ENCODE measurements around the gene TSPAN4.

The TSPAN4 gene

GRCh38 chr11:850775-851763 lies 8.4 kb downstream of the TSPAN4 start:
- no peak for DNase-seq (ENCODE audit: low read depth)

- no peak for DNase-seq (ENCODE audit: low read depth)
Measured at GRCh38 chr11:852762-853161, 10.1 kb downstream of the TSPAN4 start.

- DNase-seq (ENCODE audit: low read depth): no peak
Measured at GRCh38 chr11:853682-854448, 11.2 kb downstream of the TSPAN4 start.

GRCh38 chr11:854601-855329 lies 12.1 kb downstream of the TSPAN4 start:
- no peak for DNase-seq (ENCODE audit: low read depth)

GRCh38 chr11:855330-855674 lies 12.7 kb downstream of the TSPAN4 start:
- no peak for DNase-seq (ENCODE audit: low read depth)

- DNase-seq (ENCODE audit: low read depth): no peak
Measured at GRCh38 chr11:855796-856195, 13.1 kb downstream of the TSPAN4 start.

- DNase-seq (ENCODE audit: low read depth): no peak
Measured at GRCh38 chr11:856397-856796, 13.7 kb downstream of the TSPAN4 start.

- DNase-seq (ENCODE audit: low read depth): no peak
Measured at GRCh38 chr11:858053-858761, 15.6 kb downstream of the TSPAN4 start.

- no peak for DNase-seq (ENCODE audit: low read depth)
Measured at GRCh38 chr11:858762-859339, 16.2 kb downstream of the TSPAN4 start.

GRCh38 chr11:859394-860131 lies 16.9 kb downstream of the TSPAN4 start:
- DNase-seq (ENCODE audit: low read depth): no peak

- no peak for DNase-seq (ENCODE audit: low read depth)
Measured at GRCh38 chr11:860234-861104, 17.8 kb downstream of the TSPAN4 start.

GRCh38 chr11:861105-861479 lies 18.4 kb downstream of the TSPAN4 start:
- no peak for DNase-seq (ENCODE audit: low read depth)

GRCh38 chr11:862081-862661 lies 19.5 kb downstream of the TSPAN4 start:
- DNase-seq (ENCODE audit: low read depth): no peak

GRCh38 chr11:862696-863022 lies 20.0 kb downstream of the TSPAN4 start:
- DNase-seq (ENCODE audit: low read depth): no peak

GRCh38 chr11:863023-863909 lies 20.6 kb downstream of the TSPAN4 start:
- DNase-seq (ENCODE audit: low read depth): no peak

GRCh38 chr11:863910-864827 lies 21.5 kb downstream of the TSPAN4 start:
- no peak for DNase-seq (ENCODE audit: low read depth)

- DNase-seq (ENCODE audit: low read depth): no peak
Measured at GRCh38 chr11:864898-865297, 22.2 kb downstream of the TSPAN4 start.
